LNCAP (cell line): ENCODE results near the gene CHST9.

Source experiments
- TF ChIP-seq, protein P1 (sequence below): fragments of 450-650 bp; IDR thresholded peaks from 2 replicates; pipeline ENCODE4 v1.5.1; 2017; ENCODE audit warnings: mild to moderate bottlenecking

CHST9 gene

GRCh38 chr18:27062802-27063201, 122.3 kb downstream of the CHST9 start:
- TF ChIP-seq, protein P1, sequence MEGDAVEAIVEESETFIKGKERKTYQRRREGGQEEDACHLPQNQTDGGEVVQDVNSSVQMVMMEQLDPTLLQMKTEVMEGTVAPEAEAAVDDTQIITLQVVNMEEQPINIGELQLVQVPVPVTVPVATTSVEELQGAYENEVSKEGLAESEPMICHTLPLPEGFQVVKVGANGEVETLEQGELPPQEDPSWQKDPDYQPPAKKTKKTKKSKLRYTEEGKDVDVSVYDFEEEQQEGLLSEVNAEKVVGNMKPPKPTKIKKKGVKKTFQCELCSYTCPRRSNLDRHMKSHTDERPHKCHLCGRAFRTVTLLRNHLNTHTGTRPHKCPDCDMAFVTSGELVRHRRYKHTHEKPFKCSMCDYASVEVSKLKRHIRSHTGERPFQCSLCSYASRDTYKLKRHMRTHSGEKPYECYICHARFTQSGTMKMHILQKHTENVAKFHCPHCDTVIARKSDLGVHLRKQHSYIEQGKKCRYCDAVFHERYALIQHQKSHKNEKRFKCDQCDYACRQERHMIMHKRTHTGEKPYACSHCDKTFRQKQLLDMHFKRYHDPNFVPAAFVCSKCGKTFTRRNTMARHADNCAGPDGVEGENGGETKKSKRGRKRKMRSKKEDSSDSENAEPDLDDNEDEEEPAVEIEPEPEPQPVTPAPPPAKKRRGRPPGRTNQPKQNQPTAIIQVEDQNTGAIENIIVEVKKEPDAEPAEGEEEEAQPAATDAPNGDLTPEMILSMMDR: no peak

GRCh38 chr18:27061488-27062095, 123.5 kb downstream of the CHST9 start:
- TF ChIP-seq, protein P1: no peak

DNA sequence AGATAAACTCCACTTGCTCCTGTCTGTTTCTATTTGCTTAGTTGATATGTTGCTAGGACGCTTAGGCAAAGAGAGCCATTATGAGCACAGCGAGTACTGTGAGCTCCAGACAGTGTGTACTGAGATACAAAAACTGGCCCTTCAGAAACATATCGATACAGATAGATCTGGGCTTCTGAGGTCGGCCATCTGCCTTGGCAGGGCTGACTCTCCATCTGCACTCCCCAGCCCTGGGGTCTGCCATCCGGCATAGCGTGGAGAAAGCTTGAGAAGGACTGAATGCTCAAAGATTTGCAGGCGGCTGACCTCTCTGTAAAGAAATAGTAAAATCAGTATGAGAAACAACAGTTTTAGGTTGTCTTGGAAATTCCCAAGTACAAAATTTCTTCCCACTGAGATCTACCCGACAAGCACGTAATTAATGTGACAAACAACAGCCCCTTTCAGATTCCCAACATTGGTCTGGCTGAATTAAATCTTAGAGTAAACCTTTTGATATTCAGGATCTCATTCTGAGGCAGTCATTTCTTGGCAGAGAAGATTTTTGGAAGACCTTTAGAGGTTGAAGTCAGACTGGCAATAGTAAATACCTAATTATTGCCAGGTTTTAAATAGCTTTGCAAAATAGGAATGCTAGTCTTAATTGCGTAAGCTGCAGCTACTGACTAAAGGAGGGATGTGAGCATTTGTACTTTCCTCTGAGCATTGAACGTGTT, 127.4 kb downstream of the CHST9 start:
- TF ChIP-seq, protein P1: no peak

DNA sequence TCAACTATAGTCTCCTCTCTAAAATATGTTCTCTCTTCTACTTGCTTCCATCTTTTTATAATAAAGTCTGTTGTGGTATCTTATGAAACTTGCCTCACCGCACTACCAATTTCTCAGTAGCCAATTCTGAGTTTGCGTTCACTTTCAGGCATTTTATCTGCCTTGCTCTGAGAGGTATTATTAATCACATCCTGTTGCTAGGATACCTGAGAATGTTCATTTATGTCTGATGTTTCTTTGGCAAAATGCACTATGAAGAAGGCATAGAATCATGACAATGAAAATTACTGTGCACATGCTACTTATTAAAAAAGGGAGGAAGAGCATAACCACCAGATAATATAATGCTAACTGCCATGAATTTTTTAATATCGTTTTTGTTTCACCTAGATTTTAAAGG, 130.2 kb downstream of the CHST9 start:
- TF ChIP-seq, protein P1: no peak

- TF ChIP-seq, protein P1: no peak
Measured at GRCh38 chr18:27049969-27050368, 135.1 kb downstream of the CHST9 start.

DNA sequence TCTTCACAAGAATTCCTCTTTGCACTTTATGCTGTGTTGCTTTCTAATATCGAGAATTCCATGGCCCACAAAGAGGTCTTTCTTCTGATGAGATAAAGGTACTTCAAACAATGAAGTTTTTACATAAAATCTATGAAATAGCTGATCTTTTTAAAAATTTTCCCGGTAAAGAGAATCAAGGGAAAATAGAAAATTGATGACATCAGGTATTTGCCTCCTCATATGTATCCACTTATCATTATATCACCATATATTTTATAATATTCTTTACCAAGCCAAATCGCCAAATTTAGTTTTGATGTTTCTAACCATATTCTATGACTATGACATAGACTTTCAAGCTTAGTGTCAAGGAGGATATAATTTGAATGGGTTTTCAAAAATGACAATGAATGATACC, 139.8 kb downstream of the CHST9 start:
- TF ChIP-seq, protein P1: no peak

DNA sequence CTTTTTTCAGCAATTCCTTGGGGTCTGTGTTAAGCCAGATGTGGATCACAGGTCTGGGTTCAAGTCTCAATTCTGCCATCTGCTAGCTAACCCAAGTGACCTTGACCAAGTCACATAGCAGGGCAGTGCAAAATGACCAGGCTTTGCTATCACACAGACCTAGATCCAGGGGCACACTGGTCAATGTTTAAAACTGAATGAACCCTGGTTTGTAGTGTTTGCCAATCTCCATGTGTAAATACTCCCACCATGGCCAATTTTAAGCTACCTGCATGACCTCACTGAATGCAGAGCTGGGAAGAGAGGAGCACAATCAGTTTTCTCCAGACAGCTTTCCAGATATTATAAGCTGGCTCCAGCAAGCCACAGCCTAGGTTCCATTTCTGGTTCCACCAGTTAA, 142.9 kb downstream of the CHST9 start:
- TF ChIP-seq, protein P1: no peak
